GM18511 (cell line): Measurements from ENCODE around the gene AGAP1.
"Not testable (repeated sequence)": the region's sequence is repeated elsewhere in the genome, so short reads cannot be mapped to it uniquely, and the experiment has no call there.

ENCODE experiments used
- ATAC-seq: cut with Tn5 transposase; IDR thresholded peaks from one replicate; pipeline ENCODE4 v1.9.1; 2021; ENCODE audit warnings: mild to moderate bottlenecking, moderate library complexity; ENCODE audit not compliant: unreplicated experiment

AGAP1 gene

DNA sequence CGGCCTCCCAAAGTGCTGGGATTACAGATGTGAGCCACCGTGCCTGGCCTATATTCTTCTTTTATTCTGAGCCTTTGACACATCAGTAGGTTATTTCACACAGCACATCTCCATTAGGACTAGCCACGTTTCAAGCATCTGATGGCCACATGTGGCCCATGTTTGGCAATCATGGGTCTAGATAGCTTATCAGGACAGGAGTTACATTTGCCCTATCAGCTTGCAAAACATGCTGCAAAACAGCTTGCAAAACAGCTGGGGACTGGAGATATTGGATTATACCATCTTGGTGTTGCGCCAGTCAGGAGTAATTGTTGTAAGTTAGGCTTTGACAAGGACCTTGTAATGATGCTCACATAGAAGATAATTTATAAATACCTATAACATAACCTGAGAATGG lies 579.4 kb downstream of the AGAP1 start:
- no peak for ATAC-seq

GRCh38 chr2:236073867-236074655 lies 580.2 kb downstream of the AGAP1 start:
- no peak for ATAC-seq

GRCh38 chr2:236075802-236076201 lies 582.0 kb downstream of the AGAP1 start:
- no peak for ATAC-seq

- ATAC-seq = no peak
Observed at GRCh38 chr2:236078297-236079255, 584.7 kb downstream of the AGAP1 start.

DNA sequence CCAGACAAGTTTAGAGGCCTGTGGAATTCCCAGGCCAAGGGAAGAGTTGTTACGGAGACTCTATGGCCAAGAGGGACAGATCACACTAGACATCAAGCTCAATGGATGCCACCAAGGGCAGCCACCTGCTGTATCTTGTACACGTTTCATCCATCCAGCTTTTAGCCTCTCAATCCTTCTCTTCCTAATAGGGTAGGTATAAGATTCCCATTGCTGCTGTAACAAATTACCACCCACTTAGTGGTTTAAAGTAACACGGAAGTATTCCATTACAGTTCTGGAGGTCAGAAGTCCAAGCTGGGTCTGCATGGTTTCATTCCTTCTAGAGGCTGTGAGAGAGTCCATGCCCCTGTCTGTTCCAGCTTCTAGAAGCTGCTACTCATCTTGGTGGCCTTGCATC lies 586.6 kb downstream of the AGAP1 start:
- ATAC-seq = no peak

GRCh38 chr2:236081171-236081570 lies 587.3 kb downstream of the AGAP1 start:
- no peak for ATAC-seq

- no peak for ATAC-seq
Observed at GRCh38 chr2:236082061-236082460, 588.2 kb downstream of the AGAP1 start.

GRCh38 chr2:236083934-236084333 lies 590.1 kb downstream of the AGAP1 start:
- no peak for ATAC-seq

DNA sequence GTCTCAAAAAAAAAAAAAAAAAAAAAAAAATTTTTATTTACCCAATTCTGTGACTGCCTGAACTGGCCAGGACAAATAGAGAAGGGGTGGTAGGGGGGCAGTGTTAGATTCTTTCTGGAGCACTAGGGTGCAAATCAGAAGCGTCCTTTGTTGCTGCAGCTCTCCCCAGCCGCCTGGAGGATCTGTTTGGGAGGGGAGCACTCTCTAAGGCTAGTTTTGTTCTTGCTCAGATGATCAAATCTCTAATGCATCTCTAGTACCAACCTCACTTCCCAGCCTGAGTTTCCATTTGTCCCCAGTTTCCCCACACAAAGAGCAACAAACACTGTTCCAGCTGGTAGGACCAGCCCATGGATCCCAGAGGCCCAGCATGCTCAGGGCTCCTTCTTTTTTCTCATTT lies 591.4 kb downstream of the AGAP1 start:
- ATAC-seq = no peak

DNA sequence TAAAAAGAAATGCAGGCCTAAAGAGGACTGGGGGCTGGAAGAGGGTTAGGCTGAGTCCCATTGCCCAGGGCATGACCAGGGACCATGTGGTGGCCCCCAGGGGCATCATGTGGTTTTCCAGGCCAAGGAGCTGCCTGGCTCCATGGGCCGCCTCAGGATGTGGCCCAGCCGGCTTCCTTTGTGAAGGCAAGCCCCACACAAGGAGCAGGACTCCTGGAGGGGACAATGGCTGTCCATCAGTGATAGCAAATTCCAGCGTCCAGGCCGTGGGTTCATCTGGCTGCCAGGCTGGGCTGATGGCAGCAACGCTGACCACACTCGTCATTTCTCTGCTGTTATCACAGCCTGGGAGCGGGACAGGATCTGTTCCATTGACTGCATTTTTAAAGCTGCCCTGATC lies 591.8 kb downstream of the AGAP1 start:
- ATAC-seq = no peak

GRCh38 chr2:236086403-236086970 lies 592.6 kb downstream of the AGAP1 start:
- no peak for ATAC-seq

- ATAC-seq = no peak
Observed at GRCh38 chr2:236086971-236087465, 593.2 kb downstream of the AGAP1 start.

DNA sequence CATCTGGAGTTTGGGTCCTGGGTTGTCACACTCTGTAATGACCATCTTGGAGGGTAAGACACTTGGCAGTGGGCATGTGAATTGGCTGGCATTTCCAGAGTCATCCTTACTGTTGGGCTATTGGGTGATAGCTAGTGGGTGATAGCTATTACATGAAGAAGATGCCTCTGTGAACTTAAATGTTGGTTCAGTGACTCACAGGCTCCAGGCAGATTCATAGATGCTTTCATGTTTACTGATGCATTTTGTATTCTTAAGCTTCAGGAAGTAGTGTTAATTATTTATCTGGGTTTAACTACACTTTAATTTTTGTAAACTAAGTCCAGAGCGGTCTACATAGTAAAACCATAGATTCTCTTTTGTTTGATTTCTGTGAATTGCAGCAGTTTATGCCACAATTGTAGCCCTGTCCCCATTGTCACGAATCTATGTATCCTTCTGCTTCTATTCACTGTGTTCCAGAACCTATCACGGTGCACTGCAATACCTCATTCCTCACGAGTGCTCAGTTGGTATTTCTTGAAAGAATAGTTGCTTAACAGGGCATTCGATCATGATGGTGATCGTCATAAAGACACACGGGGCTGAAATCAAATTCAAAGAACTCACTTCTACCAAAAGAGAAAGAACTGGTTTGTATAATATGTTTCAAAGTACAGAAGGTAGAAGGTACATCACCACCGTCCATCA lies 594.7 kb downstream of the AGAP1 start:
- no peak for ATAC-seq

GRCh38 chr2:236089271-236090026 lies 595.6 kb downstream of the AGAP1 start:
- no peak for ATAC-seq

DNA sequence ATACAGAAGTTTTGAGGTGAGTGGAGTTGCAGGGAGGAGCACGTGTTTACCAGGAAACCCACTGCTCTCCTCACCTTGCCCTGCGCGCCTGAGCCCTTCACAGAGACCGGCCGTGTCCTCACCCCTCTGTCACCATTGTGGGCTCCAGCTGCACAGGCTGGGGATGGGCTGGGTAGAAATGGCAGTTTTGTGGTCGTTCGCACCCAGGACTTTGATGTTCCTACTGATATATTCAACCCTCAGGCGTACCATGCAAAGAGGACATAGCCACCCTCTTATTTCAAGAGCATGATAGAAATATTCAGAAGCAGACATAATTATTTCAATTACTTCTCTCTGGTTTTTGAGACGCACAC lies 596.2 kb downstream of the AGAP1 start:
- no peak for ATAC-seq

- ATAC-seq = not testable (repeated sequence)
Observed at GRCh38 chr2:236090826-236091225, 597.0 kb downstream of the AGAP1 start.

DNA sequence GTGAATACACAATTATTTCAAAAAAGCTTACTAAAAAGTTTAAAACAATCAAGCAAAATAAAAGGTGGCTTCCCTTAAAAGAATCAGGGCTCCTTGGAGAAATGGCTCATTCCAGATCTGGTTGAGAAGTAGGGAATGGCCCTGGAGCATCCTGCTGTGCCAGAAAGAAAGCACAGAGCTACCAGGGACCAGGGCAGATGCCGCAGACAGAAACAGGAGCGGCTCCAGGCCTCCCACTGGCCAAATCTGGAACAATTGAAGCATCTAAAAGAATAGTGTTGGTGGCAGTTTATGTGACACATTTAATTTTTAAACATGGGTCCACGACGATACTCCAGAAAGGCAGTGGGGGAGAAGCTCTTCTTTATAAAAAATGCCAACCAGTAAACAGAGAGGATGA lies 598.9 kb downstream of the AGAP1 start:
- ATAC-seq = no peak

GRCh38 chr2:236093134-236093533 lies 599.3 kb downstream of the AGAP1 start:
- ATAC-seq = no peak

DNA sequence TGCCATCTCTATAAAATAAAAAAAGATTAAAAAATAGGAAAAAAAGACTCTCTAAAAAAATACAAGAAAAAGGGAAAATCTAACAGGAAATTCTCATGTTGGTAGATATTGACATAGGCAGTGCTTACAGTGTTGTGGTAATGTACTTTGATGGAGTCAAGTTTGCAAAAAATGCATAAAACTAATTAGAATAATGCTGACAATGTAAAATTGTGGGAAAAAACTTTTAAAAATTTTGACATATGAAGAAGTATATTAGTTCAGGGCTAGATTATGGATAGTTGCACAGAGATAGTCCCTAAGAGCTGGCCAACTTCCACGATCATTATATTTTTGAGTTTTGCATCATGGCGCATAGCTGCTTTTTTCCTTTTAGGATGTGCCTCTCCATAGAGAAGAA lies 601.7 kb downstream of the AGAP1 start:
- ATAC-seq = no peak

GRCh38 chr2:236101311-236101950 lies 607.6 kb downstream of the AGAP1 start:
- ATAC-seq = no peak
